Stomach (tissue), 9 donors: ENCODE results near the gene SCTR. TPM values are rescaled to one million over a fixed set of nuclear protein-coding genes. Genes with fewer than 3 reads are reported as not detected.

ENCODE experiments used
- DNase-seq, 2 donors: peaks; one replicate each; pipeline versions ENCODE4 v3.0.0 to v3.0.0-alpha.2; 2013 to 2019
- H3K27ac ChIP-seq, 5 donors: fragments of 200-600 bp in 4 of 5; sonication (generic) in 4 of 5; one replicate each; pipeline ENCODE4 v1.5.1; 2013 to 2019; ENCODE audit warnings: mild to moderate bottlenecking in 1 of 5, moderate library complexity in 1 of 5
- H3K27me3 ChIP-seq, 3 donors: fragments of 200-600 bp; sonication (generic); one replicate each; pipeline ENCODE4 v1.5.1; 2017 to 2019; ENCODE audit warnings: mixed run types in 1 of 3
- H3K36me3 ChIP-seq, 4 donors: fragments of 200-600 bp; sonication (generic); 1 replicate in 3 of 4; 2 replicates in 1 of 4; pipeline ENCODE4 v1.5.1; 2016 to 2019
- H3K4me1 ChIP-seq, 4 donors: fragments of 200-600 bp; sonication (generic); one replicate each; pipeline ENCODE4 v1.5.1; 2016 to 2019
- H3K4me3 ChIP-seq, 4 donors: fragments of 200-600 bp; sonication (generic) in 3 of 4; one replicate each; pipeline ENCODE4 v1.5.1; 2016 to 2019; ENCODE audit warnings: mild to moderate bottlenecking in 1 of 4
- H3K9me3 ChIP-seq, 4 donors: fragments of 200-600 bp; sonication (generic); one replicate each; pipeline ENCODE4 v1.5.1; 2016 to 2019
- EP300 ChIP-seq: sonication (generic); formaldehyde crosslinking; IDR thresholded peaks from one replicate; pipeline ENCODE4 v1.6.1; 2017; ENCODE audit warnings: antibody characterized with exemption
- POLR2A ChIP-seq, 4 donors: fragments of 450-650 bp; IDR thresholded peaks; one replicate each; pipeline ENCODE4 v1.6.1; 2016; ENCODE audit warnings: antibody characterized with exemption in 4 of 4, control low read depth in 2 of 4, mild to moderate bottlenecking in 1 of 4, moderate library complexity in 1 of 4
- POLR2AphosphoS5 ChIP-seq, 3 donors: sonication (generic); formaldehyde crosslinking; IDR thresholded peaks; one replicate each; pipeline ENCODE4 v1.6.1; 2016; ENCODE audit warnings: antibody characterized with exemption in 3 of 3
- WGBS, 5 donors: extraction: QIAGEN DNeasy Blood & Tissue Kit in 3 of 5; methylation state at CpG; one replicate each; pipeline versions ENCODE4 v1.1.5 to v1.1.7; 2013 to 2018; 5-methylcytosine and 5-hydroxymethylcytosine counted together
- intact Hi-C: fragments of 100-400 bp; cut with DNase I; formaldehyde crosslinking; loops from one replicate; pipeline ENCODE4 v1.15.1; 2023; ENCODE audit warnings: low total_unique reads
- polyA plus RNA-seq, 3 donors: library from polyadenylated mRNA; stranded (reverse); fragments of 200-250 nt; gene quantifications; one replicate each; pipeline ENCODE4 v1.2.3, GENCODE V29; 2013
- total RNA-seq, 5 donors: library from RNA; depleted of rRNA; stranded (reverse); fragments of >200 nt; gene quantifications; one replicate each; pipeline versions ENCODE4 v1.1.0 to v1.2.3, GENCODE V29; 2014 to 2016
- TF ChIP-seq, protein P1 (sequence below), 7 experiments: fragments of 450-650 bp in 4 of 7; fragments of 200-600 bp in 3 of 7; sonication (generic) in 3 of 7; IDR thresholded peaks; one replicate each; pipeline ENCODE4 v1.5.1; 2016 to 2019; ENCODE audit warnings: antibody characterized with exemption in 7 of 7, control low read depth in 2 of 7, mild to moderate bottlenecking in 1 of 7
- donor health status: healthy with polysubstance abuse.
- donor health status: Bipolar disorder and iron deficiency.
- donor health status: healthy.

The SCTR gene
- total and polyA plus RNA-seq, 8 donors, result 0.18 to 8.6 (median 4.1) TPM; not detected in 2

GRCh38 chr2:119483395-119483753, 40.9 kb downstream of the SCTR start:
- peaks cover 35 to 73% (median 48%) of the 10 kb centered on the region in 4 donors for H3K4me1 ChIP-seq
- no peaks in the 10 kb centered on the region for H3K36me3 ChIP-seq
- TF ChIP-seq, protein P1, sequence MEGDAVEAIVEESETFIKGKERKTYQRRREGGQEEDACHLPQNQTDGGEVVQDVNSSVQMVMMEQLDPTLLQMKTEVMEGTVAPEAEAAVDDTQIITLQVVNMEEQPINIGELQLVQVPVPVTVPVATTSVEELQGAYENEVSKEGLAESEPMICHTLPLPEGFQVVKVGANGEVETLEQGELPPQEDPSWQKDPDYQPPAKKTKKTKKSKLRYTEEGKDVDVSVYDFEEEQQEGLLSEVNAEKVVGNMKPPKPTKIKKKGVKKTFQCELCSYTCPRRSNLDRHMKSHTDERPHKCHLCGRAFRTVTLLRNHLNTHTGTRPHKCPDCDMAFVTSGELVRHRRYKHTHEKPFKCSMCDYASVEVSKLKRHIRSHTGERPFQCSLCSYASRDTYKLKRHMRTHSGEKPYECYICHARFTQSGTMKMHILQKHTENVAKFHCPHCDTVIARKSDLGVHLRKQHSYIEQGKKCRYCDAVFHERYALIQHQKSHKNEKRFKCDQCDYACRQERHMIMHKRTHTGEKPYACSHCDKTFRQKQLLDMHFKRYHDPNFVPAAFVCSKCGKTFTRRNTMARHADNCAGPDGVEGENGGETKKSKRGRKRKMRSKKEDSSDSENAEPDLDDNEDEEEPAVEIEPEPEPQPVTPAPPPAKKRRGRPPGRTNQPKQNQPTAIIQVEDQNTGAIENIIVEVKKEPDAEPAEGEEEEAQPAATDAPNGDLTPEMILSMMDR (IDR thresholded peaks at IDR 0.05), result no peak
- TF ChIP-seq EP300, result no peak
- no peak for TF ChIP-seq POLR2A (IDR thresholded peaks at IDR 0.05)
- H3K9me3 ChIP-seq, result no peaks in the 10 kb centered on the region
- H3K4me3 ChIP-seq, result no peak overlapping the region
- WGBS, 5 donors, result 57 to 91% (median 73%) methylated on average over 5 of the region's 5 CpGs
- no peak for DNase-seq
- H3K27ac ChIP-seq, result peak overlapping the region in 2 of 5 donors; percentile 2 to 34
- H3K27me3 ChIP-seq, result no peaks in the 10 kb centered on the region
- intact Hi-C loops, result no loop called here

GRCh38 chr2:119482481-119483394, 41.5 kb downstream of the SCTR start:
- Histone ChIP-seq H3K4me1 (peaks cover 28 to 67% (median 42%) of the 10 kb centered on the region in 4 donors), H3K27me3 (no peaks in the 10 kb centered on the region), H3K27ac (peak overlapping the region in 2 of 5 donors; percentile 2 to 34), H3K9me3 (no peaks in the 10 kb centered on the region), H3K4me3 (no peak overlapping the region), H3K36me3 (no peaks in the 10 kb centered on the region)
- WGBS, 5 donors, result 65 to 77% (median 70%) methylated on average over 9 to 20 of the region's 20 CpGs
- DNase-seq, result no peak
- no peak for TF ChIP-seq EP300
- TF ChIP-seq POLR2A (IDR thresholded peaks at IDR 0.05), result no peak
- TF ChIP-seq, protein P1 (IDR thresholded peaks at IDR 0.05), result no peak
- TF ChIP-seq POLR2AphosphoS5 (IDR thresholded peaks at IDR 0.05), result no peak
- intact Hi-C loops, result no loop called here

DNA sequence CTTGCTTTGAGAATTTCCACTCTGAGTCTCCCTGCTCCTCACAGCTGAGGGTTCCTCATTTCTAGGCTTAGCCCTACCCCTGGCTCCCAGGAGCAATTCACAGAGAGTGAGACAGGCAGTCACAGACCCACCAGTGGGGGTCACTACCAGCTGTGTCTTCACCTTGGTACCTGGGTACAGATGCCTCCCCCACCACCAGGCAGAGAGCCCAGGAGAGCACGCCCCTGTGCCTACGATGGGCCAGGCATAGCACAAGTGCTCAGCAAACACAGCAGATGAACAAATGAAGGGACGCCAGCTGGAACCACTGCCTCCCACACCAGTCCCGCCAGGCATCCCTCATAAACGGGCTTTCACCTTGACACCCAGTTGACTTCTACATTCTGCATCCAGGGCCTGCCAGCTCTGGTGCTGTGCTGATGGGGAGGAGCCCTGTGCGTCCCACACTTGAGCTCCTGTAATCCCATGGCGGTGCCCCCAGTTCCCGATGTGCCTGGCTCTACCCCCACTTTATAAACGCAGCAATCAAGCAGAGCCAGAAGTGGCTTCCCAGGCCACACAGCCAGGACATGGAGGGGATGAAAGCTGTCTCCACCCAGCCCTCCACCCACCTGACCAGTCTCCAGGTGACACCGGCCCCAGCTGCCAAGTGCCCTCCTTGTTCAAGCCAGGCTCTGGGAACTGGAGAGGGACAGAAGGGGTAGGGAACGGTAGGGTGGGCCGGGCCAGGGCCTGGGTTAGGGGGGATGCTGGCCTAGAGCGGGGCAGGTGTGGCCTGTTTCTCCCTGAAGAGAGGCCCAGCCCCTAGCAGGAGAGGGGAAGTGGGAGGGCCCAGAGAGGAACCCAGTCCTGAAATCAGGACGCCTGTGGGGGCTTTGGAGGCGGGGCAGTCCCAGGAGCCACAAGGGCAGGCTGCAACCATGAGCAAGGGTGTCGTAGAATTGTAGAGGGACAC, 42.5 kb downstream of the SCTR start:
- Histone ChIP-seq H3K4me3 (no peak overlapping the region), H3K36me3 (no peaks in the 10 kb centered on the region), H3K9me3 (no peaks in the 10 kb centered on the region), H3K4me1 (peaks cover 19 to 57% (median 35%) of the 10 kb centered on the region in 4 donors), H3K27ac (no peak overlapping the region), H3K27me3 (no peaks in the 10 kb centered on the region)
- DNase-seq, result no peak
- TF ChIP-seq EP300 (no peak), POLR2A (IDR thresholded peaks at IDR 0.05) (no peak), POLR2AphosphoS5 (IDR thresholded peaks at IDR 0.05) (no peak)
- intact Hi-C loops, result no loop called here
- 61 to 79% (median 77%) methylated on average over 12 to 16 of the region's 16 CpGs for WGBS, 5 donors

GRCh38 chr2:119480718-119481142, 43.6 kb downstream of the SCTR start:
- no peaks in the 10 kb centered on the region for H3K36me3 ChIP-seq
- DNase-seq, result peak in 1 of 2 donors; percentile 48
- H3K27me3 ChIP-seq, result no peaks in the 10 kb centered on the region
- WGBS, 5 donors, result 55 to 69% (median 63%) methylated on average over 11 of the region's 11 CpGs
- intact Hi-C loops, result no loop called here
- H3K9me3 ChIP-seq, result no peaks in the 10 kb centered on the region
- H3K4me3 ChIP-seq, result no peak overlapping the region
- peak overlapping the region in 1 of 5 donors; percentile 38 for H3K27ac ChIP-seq
- TF ChIP-seq EP300 (no peak), POLR2A (IDR thresholded peaks at IDR 0.05) (no peak), POLR2AphosphoS5 (IDR thresholded peaks at IDR 0.05) (no peak)
- TF ChIP-seq, protein P1 (IDR thresholded peaks at IDR 0.05), result no peak
- peaks cover 22 to 57% (median 35%) of the 10 kb centered on the region in 4 donors for H3K4me1 ChIP-seq
